Endometrial microvascular endothelial cells (primary cell): ENCODE measurements around the gene DIDO1. TPM values are rescaled to one million over a fixed set of nuclear protein-coding genes. Genes with fewer than 3 reads are reported as not detected.

Experiments used
- in situ Hi-C: cut with HindIII; loops from 2 replicates; pipeline ENCODE4 v1.10.0; 2017; ENCODE audit warnings: low sequenced_read_pairs, low pct_unique_long_range_greater_than_20kb; ENCODE audit errors: inconsistent ontology term
- total RNA-seq: library from RNA; depleted of rRNA; stranded (reverse); fragments of >200 nt; gene quantifications from one replicate; pipeline ENCODE4 v1.2.3, GENCODE V29; 2015; ENCODE audit errors: inconsistent ontology term

Gene DIDO1
- total RNA-seq, 1 donor from 2014 or later: 32.4 TPM

DNA sequence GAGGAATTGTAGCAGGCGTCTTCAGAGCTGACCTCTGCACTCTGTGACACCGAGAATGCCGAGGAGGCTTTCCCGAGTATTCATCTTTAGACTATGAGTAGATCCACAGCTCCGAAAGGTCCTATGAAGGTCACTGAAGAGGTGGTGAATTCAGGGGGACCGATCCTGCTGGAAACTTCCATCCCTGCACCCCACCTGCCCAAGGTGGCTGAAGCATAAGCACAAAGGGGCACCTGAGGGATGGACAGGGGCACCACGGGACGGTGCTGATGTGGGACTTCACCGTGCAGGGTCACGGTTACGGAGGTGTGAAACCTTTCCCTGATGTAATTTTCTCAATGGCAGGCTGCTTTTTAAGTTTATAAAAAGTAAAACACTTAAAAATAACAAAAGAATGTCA lies 24.4 kb downstream of the DIDO1 start:
- in situ Hi-C loops: no loop called here

- in situ Hi-C loops: no loop called here
Measured at GRCh38 chr20:62900692-62901584, 25.4 kb downstream of the DIDO1 start.

DNA sequence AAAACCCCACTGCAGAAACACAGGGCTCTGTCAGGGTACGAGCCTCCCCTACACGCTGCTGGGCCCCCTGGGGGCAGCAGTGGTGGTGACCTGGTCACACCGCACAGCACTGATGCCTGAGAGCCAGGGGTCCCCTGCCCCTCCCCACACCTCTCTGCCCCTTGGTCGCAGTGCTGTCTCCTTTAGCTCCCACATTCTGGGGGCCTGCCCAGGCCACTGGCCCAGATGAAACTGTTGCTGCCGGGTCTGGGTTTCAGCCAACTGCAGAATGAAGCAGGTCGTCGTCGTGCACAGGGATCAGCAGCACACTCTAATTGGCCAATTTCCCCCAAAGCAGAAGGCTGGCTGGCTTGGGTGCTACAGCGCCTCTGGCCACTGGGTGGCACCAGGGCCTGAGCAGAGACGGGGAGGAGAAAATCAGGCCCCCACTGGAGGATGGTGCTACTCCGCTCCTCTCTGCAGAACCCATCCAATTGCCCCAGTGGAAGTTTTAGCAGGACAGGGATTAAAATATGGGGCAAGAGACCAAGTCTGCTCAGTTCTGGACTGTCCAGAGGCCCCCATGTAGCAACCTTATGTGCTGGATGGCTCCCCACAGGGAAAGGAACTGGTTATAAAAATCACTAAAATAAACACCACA lies 26.1 kb downstream of the DIDO1 start:
- in situ Hi-C loops: no loop called here

- in situ Hi-C loops: no loop called here
Measured at GRCh38 chr20:62899633-62900051, 26.7 kb downstream of the DIDO1 start.

DNA sequence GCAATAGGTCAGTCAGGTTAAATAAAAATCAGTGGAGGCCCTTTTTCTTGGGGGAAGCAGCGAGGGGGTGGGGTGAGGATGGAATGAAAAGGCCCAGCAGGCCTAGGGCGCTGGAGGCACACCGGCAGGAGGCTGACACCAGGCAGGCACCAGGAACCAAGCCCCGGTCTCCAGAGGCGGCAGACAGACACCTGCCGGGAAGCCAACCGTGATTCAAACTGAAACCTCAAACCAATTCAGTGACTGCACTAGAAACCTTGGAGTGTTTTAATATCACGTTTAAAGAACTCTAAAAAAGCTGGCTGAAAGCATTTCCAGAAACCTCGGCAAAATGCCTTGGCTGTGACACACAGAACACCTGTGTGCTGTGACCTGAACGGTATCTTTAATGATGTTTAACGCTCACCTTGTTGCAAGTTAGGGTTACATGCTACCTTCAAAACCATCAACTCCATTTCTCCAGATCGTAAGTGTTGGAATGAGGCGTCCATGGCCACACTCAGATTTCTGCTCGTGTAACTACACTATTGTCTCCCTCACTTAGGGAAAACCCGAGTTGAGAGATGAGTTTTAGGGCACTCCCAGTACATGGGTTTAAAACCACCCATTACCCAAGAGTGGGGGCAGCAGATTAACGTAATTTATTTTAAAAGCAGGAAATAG lies 27.2 kb downstream of the DIDO1 start:
- in situ Hi-C loops: no loop called here

DNA sequence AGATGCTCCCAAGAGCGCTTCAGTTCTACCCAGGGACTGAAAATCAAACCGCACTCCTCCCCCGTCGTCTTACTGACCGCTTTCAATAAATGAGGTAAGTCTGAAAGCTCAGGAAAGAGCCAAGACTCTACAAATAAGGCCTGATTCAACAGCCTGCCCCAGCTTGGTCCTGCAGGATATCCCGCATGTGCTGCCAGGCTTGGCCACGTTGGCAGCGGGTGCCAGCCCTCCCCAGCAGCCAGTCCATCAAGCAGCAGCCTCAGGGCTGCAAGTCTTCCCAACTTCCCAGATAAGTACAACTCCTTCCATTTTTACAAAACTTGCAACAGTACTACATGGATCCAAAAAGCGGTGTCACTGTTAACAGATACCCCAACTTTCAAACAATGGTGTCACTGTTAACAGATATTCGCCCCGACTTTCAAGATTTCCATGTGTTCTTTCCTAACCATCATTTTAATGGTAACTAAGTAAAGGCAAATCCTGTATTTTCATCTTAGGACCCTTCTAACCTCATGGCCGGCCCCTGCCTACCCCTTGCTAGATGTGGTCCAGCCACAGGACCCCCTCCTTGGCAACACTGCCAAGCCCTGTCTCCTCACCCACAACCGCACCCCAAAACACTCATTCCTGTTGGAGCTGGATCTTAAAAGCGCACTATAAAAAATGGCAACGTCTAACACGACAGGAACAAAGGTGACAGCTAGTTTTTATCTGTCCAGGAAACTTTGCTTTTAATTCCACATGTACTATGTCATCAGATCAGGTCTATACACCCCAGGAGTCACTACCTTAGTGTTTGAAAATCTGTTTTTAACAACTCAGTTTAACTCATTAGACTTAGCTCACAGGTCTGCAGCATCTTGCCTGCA lies 28.0 kb downstream of the DIDO1 start:
- in situ Hi-C loops: no loop called here

DNA sequence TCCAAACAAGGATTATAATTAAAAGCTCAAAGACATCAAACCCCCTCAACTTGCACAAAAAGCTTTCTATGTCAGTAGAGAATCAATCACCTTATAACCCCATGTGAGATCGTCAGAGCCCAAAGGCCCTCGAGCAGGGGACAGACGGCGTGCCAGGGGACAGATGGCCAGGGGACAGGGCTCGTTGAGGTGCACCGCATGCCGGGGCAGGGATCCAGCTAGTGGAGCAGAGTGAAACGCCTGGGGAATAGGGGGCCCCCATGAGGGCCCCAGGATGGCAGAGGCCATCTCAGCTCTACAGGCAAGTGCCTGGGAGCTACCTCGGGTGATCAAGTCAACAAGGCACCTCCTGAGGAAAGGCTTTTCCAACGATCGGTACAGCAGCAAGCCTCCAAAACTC lies 28.6 kb downstream of the DIDO1 start:
- in situ Hi-C loops: no loop called here

GRCh38 chr20:62896526-62896925 lies 29.8 kb downstream of the DIDO1 start:
- in situ Hi-C loops: no loop called here

DNA sequence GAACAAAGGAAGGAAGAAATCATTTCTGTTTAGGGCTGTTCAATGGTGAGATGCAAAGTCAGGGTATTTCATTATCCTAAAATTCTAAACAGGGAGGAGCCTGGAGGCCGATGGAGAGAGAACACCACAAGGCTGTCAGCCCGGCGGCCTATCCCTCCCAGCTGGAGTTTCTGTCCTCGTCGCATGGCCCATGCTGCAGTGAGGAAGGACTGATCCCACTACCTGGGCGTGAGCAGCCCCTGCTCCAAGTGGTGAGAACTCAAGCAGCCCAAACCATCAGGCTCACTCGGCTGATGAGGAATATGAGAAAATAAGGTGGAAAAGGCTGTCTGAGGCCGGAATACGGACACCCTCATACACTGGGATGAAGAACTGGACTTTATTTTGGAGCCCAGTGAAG lies 30.8 kb downstream of the DIDO1 start:
- in situ Hi-C loops: no loop called here

- in situ Hi-C loops: no loop called here
Measured at GRCh38 chr20:62894261-62894660, 32.0 kb downstream of the DIDO1 start.

GRCh38 chr20:62893700-62894099 lies 32.6 kb downstream of the DIDO1 start:
- in situ Hi-C loops: no loop called here

DNA sequence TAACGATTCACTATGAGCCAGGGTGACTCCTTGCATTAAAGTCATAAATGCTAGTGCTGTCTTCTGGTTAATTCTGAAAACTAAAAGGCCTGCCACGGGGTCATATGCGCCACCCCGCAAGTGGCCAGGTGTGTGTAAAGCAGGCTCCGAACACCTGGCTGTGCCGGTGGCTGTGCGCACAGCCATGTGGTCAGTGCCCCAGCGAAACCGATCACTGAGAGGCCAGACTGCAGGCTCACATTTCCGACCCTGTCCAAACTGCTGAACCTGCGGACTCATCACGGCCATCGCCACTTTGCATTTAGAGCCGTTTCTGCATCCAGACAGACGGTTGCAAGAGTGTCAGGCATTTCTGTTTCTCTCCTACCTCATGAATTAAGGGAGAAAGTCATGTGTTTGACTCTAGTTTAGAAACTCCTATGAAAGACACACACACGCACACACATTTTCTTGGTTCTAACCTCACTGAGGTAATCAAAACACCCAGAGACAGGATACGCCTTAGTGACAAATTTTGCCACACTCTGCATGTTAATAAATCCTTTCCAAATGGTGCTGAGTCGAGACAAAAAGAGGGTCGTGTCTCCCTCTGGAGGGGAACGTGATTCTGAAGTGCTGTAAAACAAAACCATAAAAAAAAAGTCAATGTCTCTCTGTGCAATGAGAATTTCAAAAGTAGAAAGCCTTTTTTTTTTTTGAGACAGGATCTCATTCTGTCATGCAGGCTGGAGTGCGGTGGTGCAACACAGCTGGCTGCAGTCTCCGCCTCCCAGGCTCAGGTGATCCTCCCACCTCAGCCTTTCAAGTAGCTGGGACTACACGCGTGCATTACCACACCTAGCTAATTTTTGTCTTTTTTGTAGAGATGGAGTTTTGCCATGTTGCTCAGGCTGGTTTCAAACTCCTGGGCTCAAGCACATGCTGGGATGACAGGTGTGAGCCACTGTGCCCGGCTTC lies 33.7 kb downstream of the DIDO1 start:
- in situ Hi-C loops: no loop called here

DNA sequence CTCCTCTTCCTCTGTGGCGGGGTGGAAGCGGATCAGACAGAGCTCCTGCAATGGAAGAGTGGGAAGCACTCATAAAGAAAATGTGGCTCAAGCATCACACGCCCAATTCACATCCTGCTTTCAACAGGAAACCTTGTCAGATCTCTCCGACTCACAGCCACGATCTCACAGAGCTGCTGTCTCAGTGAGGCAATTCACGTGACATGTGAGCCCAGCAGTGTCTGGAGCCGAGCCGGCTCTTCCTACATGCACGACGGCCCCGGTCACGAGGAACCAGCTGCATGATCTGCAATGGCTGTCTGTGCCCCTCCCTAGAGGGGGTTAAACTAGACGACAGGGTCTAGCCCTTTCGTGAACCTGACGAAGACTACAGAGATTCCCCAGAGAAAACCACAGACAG lies 35.2 kb downstream of the DIDO1 start:
- in situ Hi-C loops: no loop called here

DNA sequence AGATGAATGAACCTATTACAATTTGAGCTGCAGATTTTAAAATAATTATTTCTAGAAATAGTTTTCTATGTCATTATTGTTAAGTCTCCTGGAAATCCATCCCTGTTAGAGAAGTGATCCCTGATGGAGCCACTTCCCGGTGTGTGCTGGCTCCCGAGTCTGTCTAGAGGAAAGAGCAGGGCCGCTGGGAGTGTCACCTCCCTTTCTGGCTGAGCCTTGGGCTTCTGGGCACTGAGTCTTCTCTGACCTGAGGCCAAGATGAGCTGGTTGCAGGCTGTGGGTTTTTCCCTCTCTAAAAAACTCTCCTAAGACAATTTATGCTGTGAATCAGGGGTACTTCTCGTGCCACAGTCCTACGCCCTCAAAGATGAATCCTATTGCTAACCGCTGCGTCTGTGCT lies 35.9 kb downstream of the DIDO1 start:
- in situ Hi-C loops: no loop called here

GRCh38 chr20:62889871-62890270 lies 36.4 kb downstream of the DIDO1 start:
- in situ Hi-C loops: no loop called here

DNA sequence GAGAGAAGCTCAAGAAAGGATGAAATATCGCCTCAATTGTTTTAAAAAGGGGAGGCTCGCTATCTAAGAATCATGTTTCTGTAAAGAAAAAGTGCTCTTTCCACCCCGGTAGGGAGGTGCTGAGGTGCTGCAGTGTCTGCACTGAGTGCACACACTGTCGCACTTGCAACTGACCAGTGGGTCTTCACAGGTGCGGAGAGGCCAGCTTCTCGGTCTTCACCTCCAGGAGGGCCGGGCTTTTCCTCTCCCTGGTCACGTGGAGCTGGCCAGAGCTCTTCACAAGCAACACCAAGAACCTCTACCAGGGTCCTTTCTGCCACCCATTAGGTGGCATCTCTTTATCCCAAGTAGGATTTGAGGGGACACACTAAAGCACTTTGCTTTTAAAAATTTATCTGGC lies 36.9 kb downstream of the DIDO1 start:
- in situ Hi-C loops: no loop called here

GRCh38 chr20:62888910-62889309 lies 37.4 kb downstream of the DIDO1 start:
- in situ Hi-C loops: no loop called here

GRCh38 chr20:62888406-62888805 lies 37.9 kb downstream of the DIDO1 start:
- in situ Hi-C loops: no loop called here
